Measurements from ENCODE around the gene HOXC5.
"Not testable (repeated sequence)": the region's sequence is repeated elsewhere in the genome, so short reads cannot be mapped to it uniquely, and the experiment has no call there.

HOXC5 gene

GRCh38 chr12:54035568-54036264 is 2.9 kb downstream of the HOXC5 start:
- DNase-seq = no peak

GRCh38 chr12:54036620-54037359 is 3.9 kb downstream of the HOXC5 start:
- DNase-seq = no peak

- DNase-seq = no peak
Observed at GRCh38 chr12:54037360-54038283, 4.8 kb downstream of the HOXC5 start.

GRCh38 chr12:54038284-54038870 is 5.5 kb downstream of the HOXC5 start:
- DNase-seq = no peak

GRCh38 chr12:54038871-54039414 is 6.1 kb downstream of the HOXC5 start:
- no peak for DNase-seq

GRCh38 chr12:54039417-54040147 is 6.7 kb downstream of the HOXC5 start:
- no peak for DNase-seq

GRCh38 chr12:54040148-54040494 is 7.3 kb downstream of the HOXC5 start:
- DNase-seq = no peak

GRCh38 chr12:54040648-54041047 is 7.8 kb downstream of the HOXC5 start:
- DNase-seq = no peak

- no peak for DNase-seq
Observed at GRCh38 chr12:54041097-54041690, 8.3 kb downstream of the HOXC5 start.

- DNase-seq = not testable (repeated sequence)
Observed at GRCh38 chr12:54042033-54042432, 9.2 kb downstream of the HOXC5 start.

- no peak for DNase-seq
Observed at GRCh38 chr12:54042970-54043853, 10.4 kb downstream of the HOXC5 start.

GRCh38 chr12:54044425-54045103 is 11.7 kb downstream of the HOXC5 start:
- no peak for DNase-seq

GRCh38 chr12:54045401-54045800 is 12.6 kb downstream of the HOXC5 start:
- DNase-seq = no peak

- no peak for DNase-seq
Observed at GRCh38 chr12:54045868-54046521, 13.1 kb downstream of the HOXC5 start.

- DNase-seq = no peak
Observed at GRCh38 chr12:54046809-54047159, 13.9 kb downstream of the HOXC5 start.

GRCh38 chr12:54047160-54047963 is 14.5 kb downstream of the HOXC5 start:
- DNase-seq = no peak

- DNase-seq = no peak
Observed at GRCh38 chr12:54047964-54048303, 15.1 kb downstream of the HOXC5 start.

GRCh38 chr12:54048406-54049093 is 15.7 kb downstream of the HOXC5 start:
- DNase-seq = no peak

Measured in NCI-H774 (cell line).